DND-41 (cell line): ENCODE data around the gene MKRN1.
"Not testable (repeated sequence)": the region's sequence is repeated elsewhere in the genome, so short reads cannot be mapped to it uniquely, and the experiment has no call there.

ENCODE experiments used
- ATAC-seq: fragments of 200-7000 bp; cut with Tn5 transposase; 3 replicates; pipeline ENCODE4 v1.9.1; 2021; ENCODE audit warnings: low read depth; ENCODE audit not compliant: insufficient read depth
- DNase-seq: peaks from one replicate; pipeline ENCODE4 v3.0.0-alpha.2; 2020
- H2AFZ ChIP-seq: 2 replicates; pipeline ENCODE4 v1.6.0; 2012; ENCODE audit warnings: low read depth, low read length
- H3K27ac ChIP-seq: 2 replicates; pipeline ENCODE4 v1.5.1; 2012; ENCODE audit warnings: low read length, inconsistent platforms
- H3K27me3 ChIP-seq: fragments of 200-600 bp; sonication (generic); 2 replicates; pipeline ENCODE4 v1.6.0; 2012; ENCODE audit warnings: low read length, mild to moderate bottlenecking, inconsistent platforms; ENCODE audit not compliant: insufficient read depth, poor library complexity
- H3K36me3 ChIP-seq: 2 replicates; pipeline ENCODE4 v1.5.1; 2012; ENCODE audit warnings: low read length, inconsistent platforms; ENCODE audit not compliant: insufficient read depth
- H3K4me1 ChIP-seq: 2 replicates; pipeline ENCODE4 v1.5.1; 2012; ENCODE audit warnings: mild to moderate bottlenecking, low read length; ENCODE audit not compliant: insufficient read depth
- H3K4me2 ChIP-seq: 2 replicates; pipeline ENCODE4 v1.6.0; 2012; ENCODE audit warnings: mild to moderate bottlenecking, moderate library complexity, low read length, inconsistent platforms; ENCODE audit not compliant: insufficient read depth
- H3K4me3 ChIP-seq, 2 experiments: fragments of 200-600 bp in 1 of 2; shearing (Covaris generic) in 1 of 2; 2 replicates each; pipeline ENCODE4 v1.5.1; 2012 to 2016; ENCODE audit warnings: inconsistent platforms in 2 of 2, low read length in 2 of 2, mild to moderate bottlenecking in 2 of 2, low read depth in 1 of 2, moderate library complexity in 1 of 2
- H3K79me2 ChIP-seq: 2 replicates; pipeline ENCODE4 v1.6.0; 2012; ENCODE audit warnings: low read length, inconsistent platforms; ENCODE audit not compliant: insufficient read depth
- H3K9ac ChIP-seq: 2 replicates; pipeline ENCODE4 v1.6.0; 2012; ENCODE audit warnings: low read depth, mild to moderate bottlenecking, inconsistent platforms, low read length, moderate library complexity
- H3K9me3 ChIP-seq: 2 replicates; pipeline ENCODE4 v1.5.1; 2012; ENCODE audit warnings: low read length, moderate library complexity, mild to moderate bottlenecking, inconsistent platforms; ENCODE audit not compliant: insufficient read depth, severe bottlenecking
- H4K20me1 ChIP-seq: 2 replicates; pipeline ENCODE4 v1.6.0; 2012; ENCODE audit warnings: low read length; ENCODE audit not compliant: insufficient read depth
- EZH2 ChIP-seq: IDR thresholded peaks from 3 replicates; pipeline ENCODE4 v1.6.1; 2012; ENCODE audit warnings: borderline replicate concordance, low read depth, mild to moderate bottlenecking, moderate library complexity, low read length, inconsistent platforms; ENCODE audit not compliant: severe bottlenecking
- TF ChIP-seq, protein P1 (sequence below): IDR thresholded peaks from 2 replicates; pipeline ENCODE4 v1.5.1; 2012; ENCODE audit warnings: borderline replicate concordance, low read length, moderate library complexity, mild to moderate bottlenecking; ENCODE audit not compliant: poor library complexity, severe bottlenecking; ENCODE audit errors: extremely low read depth

Gene MKRN1

DNA sequence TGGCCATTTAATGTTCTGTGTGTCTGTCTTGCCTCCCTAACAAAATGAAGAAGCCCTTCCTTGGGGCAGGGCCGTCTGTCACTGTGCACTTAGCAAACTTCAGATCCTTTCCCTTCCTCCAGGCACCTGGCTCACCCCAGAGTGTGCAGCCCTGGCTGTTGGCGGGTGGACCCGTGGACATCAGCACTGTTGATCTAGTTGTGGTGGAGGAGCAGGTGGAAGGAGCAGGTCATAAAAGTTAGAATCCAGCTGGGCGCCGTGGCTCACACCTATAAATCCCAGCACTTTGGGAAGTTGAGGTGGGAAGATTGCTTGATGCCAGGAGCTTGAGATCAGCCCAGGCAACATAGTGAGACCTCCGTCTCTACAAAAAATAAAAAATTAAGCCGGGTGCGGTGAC is 62.7 kb downstream of the MKRN1 start:
- H3K4me1 ChIP-seq, result peaks cover 20% of the 10 kb centered on the region
- TF ChIP-seq, protein P1, sequence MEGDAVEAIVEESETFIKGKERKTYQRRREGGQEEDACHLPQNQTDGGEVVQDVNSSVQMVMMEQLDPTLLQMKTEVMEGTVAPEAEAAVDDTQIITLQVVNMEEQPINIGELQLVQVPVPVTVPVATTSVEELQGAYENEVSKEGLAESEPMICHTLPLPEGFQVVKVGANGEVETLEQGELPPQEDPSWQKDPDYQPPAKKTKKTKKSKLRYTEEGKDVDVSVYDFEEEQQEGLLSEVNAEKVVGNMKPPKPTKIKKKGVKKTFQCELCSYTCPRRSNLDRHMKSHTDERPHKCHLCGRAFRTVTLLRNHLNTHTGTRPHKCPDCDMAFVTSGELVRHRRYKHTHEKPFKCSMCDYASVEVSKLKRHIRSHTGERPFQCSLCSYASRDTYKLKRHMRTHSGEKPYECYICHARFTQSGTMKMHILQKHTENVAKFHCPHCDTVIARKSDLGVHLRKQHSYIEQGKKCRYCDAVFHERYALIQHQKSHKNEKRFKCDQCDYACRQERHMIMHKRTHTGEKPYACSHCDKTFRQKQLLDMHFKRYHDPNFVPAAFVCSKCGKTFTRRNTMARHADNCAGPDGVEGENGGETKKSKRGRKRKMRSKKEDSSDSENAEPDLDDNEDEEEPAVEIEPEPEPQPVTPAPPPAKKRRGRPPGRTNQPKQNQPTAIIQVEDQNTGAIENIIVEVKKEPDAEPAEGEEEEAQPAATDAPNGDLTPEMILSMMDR, result no peak
- TF ChIP-seq EZH2, result no peak
- no peaks in the 10 kb centered on the region for H3K27me3 ChIP-seq
- H3K9me3 ChIP-seq, result no peaks in the 10 kb centered on the region
- no peak overlapping the region for H3K9ac ChIP-seq
- 0 out of 2 replicates have a peak overlapping the region, but pooled peaks have one; percentile 44 for H3K27ac ChIP-seq
- H3K4me3 ChIP-seq, result no peak overlapping the region
- no peaks in the 10 kb centered on the region for H3K36me3 ChIP-seq
- H2AFZ ChIP-seq, result no peak overlapping the region
- no peaks in the 10 kb centered on the region for H4K20me1 ChIP-seq
- H3K4me2 ChIP-seq, result no peak overlapping the region
- H3K79me2 ChIP-seq, result no peaks in the 10 kb centered on the region
- ATAC-seq (peak; percentile 36; the same call in 1 of the 3 replicates), DNase-seq (peak; percentile 20)

DNA sequence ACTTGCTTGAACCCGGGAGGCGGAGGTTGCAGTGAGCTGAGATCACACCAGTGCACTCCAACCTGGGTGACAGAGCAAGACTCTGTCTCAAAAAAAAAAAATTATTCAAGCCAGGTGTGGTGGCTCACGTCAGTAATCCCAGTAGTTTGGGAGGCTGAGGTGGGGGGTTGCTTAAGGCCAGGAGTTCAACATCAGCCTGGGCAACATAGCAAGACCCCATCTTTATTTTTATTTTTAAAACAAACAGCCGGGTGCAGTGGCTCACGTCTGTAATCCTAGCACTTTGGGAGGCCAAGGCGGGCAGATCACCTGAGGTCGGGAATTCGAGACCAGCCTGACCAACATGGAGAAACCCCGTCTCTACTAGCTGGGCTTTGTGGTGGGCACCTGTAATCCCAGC is 63.5 kb downstream of the MKRN1 start:
- not testable (repeated sequence) for H3K9me3 ChIP-seq, H3K27ac ChIP-seq, H3K36me3 ChIP-seq, H3K9ac ChIP-seq, H4K20me1 ChIP-seq, ATAC-seq, H3K4me3 ChIP-seq, H3K4me2 ChIP-seq, DNase-seq, H2AFZ ChIP-seq, H3K27me3 ChIP-seq, H3K79me2 ChIP-seq
- peaks cover 20% of the 10 kb centered on the region for H3K4me1 ChIP-seq

DNA sequence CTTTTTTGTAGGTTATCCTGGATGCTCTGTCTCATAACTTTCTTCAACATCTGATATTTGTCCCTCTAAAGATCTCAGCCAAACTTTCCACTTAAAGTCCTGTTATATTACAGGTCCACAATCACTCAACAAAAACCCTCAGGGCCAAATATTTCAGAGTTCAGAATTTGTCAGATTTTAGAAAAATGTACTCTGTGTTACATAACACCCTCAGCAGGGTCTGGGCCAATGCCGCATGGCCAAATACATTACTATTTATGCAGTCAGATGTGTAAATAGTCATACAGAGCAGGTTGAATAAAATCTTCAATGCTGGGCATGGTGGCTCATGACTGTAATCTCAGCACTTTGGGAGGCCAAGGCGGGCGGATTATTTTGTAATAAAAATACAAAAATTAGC is 63.9 kb downstream of the MKRN1 start:
- H3K4me2 ChIP-seq, result no peak overlapping the region
- no peaks in the 10 kb centered on the region for H3K36me3 ChIP-seq
- TF ChIP-seq EZH2, result no peak
- TF ChIP-seq, protein P1, result no peak
- no peak overlapping the region for H3K4me3 ChIP-seq
- H3K27ac ChIP-seq, result no peak overlapping the region
- no peaks in the 10 kb centered on the region for H4K20me1 ChIP-seq
- no peak overlapping the region for H3K9ac ChIP-seq
- DNase-seq (no peak), ATAC-seq (no peak)
- no peaks in the 10 kb centered on the region for H3K27me3 ChIP-seq
- no peak overlapping the region for H2AFZ ChIP-seq
- no peaks in the 10 kb centered on the region for H3K9me3 ChIP-seq
- H3K79me2 ChIP-seq, result no peaks in the 10 kb centered on the region
- peaks cover 20% of the 10 kb centered on the region for H3K4me1 ChIP-seq

DNA sequence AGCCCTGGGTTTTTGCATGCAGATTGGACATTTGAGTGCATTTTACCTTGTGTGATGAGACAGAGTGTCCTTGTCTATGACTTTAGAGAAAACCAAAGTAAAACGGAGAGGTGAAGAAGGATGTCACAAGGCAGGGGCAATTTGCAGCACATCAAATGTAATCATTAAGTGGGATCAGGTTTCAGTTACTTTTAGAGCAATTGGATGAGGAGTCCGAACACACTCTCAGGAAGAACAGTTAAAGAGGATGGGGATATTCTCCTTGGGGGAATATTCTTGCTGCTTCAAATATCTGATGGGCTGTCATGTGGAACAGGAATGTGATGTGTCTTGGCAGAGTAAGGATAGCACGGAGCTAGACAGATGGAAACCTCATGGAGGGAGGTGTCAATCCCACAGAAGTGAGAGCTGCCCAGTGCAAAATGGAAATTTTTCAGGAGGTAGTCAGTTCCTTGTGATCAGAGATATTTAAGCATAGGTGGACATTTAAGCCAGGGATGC is 74.7 kb downstream of the MKRN1 start:
- no peaks in the 10 kb centered on the region for H3K36me3 ChIP-seq
- DNase-seq, result no peak
- no peaks in the 10 kb centered on the region for H4K20me1 ChIP-seq
- H3K27ac ChIP-seq, result peak overlapping the region; percentile 52
- H3K79me2 ChIP-seq, result no peaks in the 10 kb centered on the region
- H3K4me3 ChIP-seq, result no peak overlapping the region
- ATAC-seq, result no peak
- no peaks in the 10 kb centered on the region for H3K9me3 ChIP-seq
- H3K4me2 ChIP-seq, result peak overlapping the region; percentile 56; the same call in 1 of the 2 replicates
- no peak overlapping the region for H3K9ac ChIP-seq
- peaks cover 14% of the 10 kb centered on the region for H3K4me1 ChIP-seq
- peak overlapping the region; percentile 57 for H2AFZ ChIP-seq
- H3K27me3 ChIP-seq, result no peaks in the 10 kb centered on the region
- no peak for TF ChIP-seq EZH2
- TF ChIP-seq, protein P1, result no peak
